ENCODE measurements around the gene ARHGAP4.

- TF ChIP-seq CTCF (conservative IDR thresholded peaks at IDR 0.05 in 1 of 2, IDR thresholded peaks at IDR 0.05 in 1 of 2; ENCODE audit: low read depth in 1 of 2, low read length in 2 of 2) (no peak), EZH2 (IDR thresholded peaks at IDR 0.05; ENCODE audit: low read length, missing control alignments) (no peak)
Observed at GRCh38 chrX:153960786-153961185, 34.7 kb upstream of the ARHGAP4 start.

Data from fibroblast of lung (primary cell).